ENCODE data around the gene YWHAB.

YWHAB gene

DNA sequence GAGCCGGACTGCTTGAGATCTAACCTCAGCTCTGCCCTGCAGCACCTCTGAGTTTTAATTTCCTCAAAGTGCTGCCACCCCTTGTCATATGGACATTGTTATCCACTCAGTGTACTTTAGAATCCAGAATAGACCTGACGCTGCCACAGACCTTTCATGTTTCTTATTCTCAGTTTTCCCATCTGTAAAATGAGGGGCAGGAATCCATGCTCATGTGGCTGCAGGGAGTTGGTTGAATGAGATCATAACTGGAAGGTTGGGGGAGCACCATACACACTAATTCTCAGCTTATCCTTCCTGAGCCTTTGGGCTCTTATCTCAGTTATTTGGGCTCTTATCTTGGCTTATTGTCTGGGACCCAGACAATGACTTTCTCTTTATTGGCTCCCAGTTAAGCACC, 26.7 kb downstream of the YWHAB start:
- H3K4me1 ChIP-seq (ENCODE audit: low read length): peaks cover 19% of the 10 kb centered on the region
- no peak overlapping the region for H3K4me3 ChIP-seq (ENCODE audit: low read length)
- no peaks in the 10 kb centered on the region for H3K9me3 ChIP-seq (replicated peaks; ENCODE audit: insufficient read depth, low read length)
- H3K4me2 ChIP-seq (ENCODE audit: low read depth, low read length): no peak overlapping the region
- DNase-seq: no peak
- no peaks in the 10 kb centered on the region for H3K36me3 ChIP-seq (replicated peaks; ENCODE audit: insufficient read depth, low read length)
- no peaks in the 10 kb centered on the region for H3K27me3 ChIP-seq (replicated peaks; ENCODE audit: insufficient read depth, low read length)
- TF ChIP-seq, protein P1, sequence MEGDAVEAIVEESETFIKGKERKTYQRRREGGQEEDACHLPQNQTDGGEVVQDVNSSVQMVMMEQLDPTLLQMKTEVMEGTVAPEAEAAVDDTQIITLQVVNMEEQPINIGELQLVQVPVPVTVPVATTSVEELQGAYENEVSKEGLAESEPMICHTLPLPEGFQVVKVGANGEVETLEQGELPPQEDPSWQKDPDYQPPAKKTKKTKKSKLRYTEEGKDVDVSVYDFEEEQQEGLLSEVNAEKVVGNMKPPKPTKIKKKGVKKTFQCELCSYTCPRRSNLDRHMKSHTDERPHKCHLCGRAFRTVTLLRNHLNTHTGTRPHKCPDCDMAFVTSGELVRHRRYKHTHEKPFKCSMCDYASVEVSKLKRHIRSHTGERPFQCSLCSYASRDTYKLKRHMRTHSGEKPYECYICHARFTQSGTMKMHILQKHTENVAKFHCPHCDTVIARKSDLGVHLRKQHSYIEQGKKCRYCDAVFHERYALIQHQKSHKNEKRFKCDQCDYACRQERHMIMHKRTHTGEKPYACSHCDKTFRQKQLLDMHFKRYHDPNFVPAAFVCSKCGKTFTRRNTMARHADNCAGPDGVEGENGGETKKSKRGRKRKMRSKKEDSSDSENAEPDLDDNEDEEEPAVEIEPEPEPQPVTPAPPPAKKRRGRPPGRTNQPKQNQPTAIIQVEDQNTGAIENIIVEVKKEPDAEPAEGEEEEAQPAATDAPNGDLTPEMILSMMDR (IDR thresholded peaks at IDR 0.05; ENCODE audit: low read length): no peak
- TF ChIP-seq EZH2 (optimal IDR thresholded peaks at IDR 0.05; ENCODE audit: low read depth, low read length) (no peak), EZH2phosphoT487 (IDR thresholded peaks at IDR 0.05; ENCODE audit: low read length) (no peak)
- peaks cover 12% of the 10 kb centered on the region; the same call in 1 of the 2 replicates for H3F3A ChIP-seq (ENCODE audit: insufficient read depth, low read length)
- no peak overlapping the region for H3K27ac ChIP-seq (ENCODE audit: low read length)
- H3K79me2 ChIP-seq (ENCODE audit: low read length): peaks cover 8% of the 10 kb centered on the region
- H3K9ac ChIP-seq (ENCODE audit: low read length): no peak overlapping the region
- H4K20me1 ChIP-seq (ENCODE audit: insufficient read depth, low read length): no peaks in the 10 kb centered on the region
- H3K9me2 ChIP-seq (replicated peaks; ENCODE audit: insufficient read depth, low read length): no peaks in the 10 kb centered on the region
- H2AFZ ChIP-seq (ENCODE audit: low read length): no peak overlapping the region

DNA sequence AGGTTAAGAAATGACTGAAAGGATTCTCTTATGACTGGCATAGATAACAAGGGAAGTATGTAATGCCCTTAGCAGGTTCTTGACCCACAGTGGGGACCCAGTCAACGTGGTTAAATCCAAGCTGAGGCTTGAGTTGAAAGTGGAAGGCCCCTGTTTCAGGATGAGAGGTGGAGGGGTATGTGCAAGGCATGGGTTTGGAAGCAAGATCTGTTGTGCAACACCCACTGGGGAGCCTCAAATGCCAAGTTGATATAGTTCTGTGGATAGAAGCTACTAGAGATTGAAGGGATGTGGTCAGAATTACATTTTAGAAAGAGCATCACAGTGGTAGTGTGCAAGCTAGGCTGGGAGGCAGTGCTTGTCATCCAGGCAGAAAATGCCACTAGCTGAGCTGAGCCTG, 29.4 kb downstream of the YWHAB start:
- Histone ChIP-seq H3K4me2 (ENCODE audit: low read depth, low read length) (no peak overlapping the region), H3K4me3 (ENCODE audit: low read length) (no peak overlapping the region), H3K9me3 (replicated peaks; ENCODE audit: insufficient read depth, low read length) (no peaks in the 10 kb centered on the region), H4K20me1 (ENCODE audit: insufficient read depth, low read length) (no peaks in the 10 kb centered on the region), H2AFZ (ENCODE audit: low read length) (no peak overlapping the region), H3K27ac (ENCODE audit: low read length) (no peak overlapping the region), H3K27me3 (replicated peaks; ENCODE audit: insufficient read depth, low read length) (no peaks in the 10 kb centered on the region), H3K9me2 (replicated peaks; ENCODE audit: insufficient read depth, low read length) (no peaks in the 10 kb centered on the region), H3K9ac (ENCODE audit: low read length) (no peak overlapping the region), H3K79me2 (ENCODE audit: low read length) (peaks cover 8% of the 10 kb centered on the region), H3K36me3 (replicated peaks; ENCODE audit: insufficient read depth, low read length) (no peaks in the 10 kb centered on the region), H3K4me1 (ENCODE audit: low read length) (peaks cover 9% of the 10 kb centered on the region), H3F3A (ENCODE audit: insufficient read depth, low read length) (peaks cover 6% of the 10 kb centered on the region; the same call in 1 of the 2 replicates)
- DNase-seq: no peak
- TF ChIP-seq EZH2 (optimal IDR thresholded peaks at IDR 0.05; ENCODE audit: low read depth, low read length) (no peak), EZH2phosphoT487 (IDR thresholded peaks at IDR 0.05; ENCODE audit: low read length) (no peak)
- TF ChIP-seq, protein P1 (IDR thresholded peaks at IDR 0.05; ENCODE audit: low read length): no peak

DNA sequence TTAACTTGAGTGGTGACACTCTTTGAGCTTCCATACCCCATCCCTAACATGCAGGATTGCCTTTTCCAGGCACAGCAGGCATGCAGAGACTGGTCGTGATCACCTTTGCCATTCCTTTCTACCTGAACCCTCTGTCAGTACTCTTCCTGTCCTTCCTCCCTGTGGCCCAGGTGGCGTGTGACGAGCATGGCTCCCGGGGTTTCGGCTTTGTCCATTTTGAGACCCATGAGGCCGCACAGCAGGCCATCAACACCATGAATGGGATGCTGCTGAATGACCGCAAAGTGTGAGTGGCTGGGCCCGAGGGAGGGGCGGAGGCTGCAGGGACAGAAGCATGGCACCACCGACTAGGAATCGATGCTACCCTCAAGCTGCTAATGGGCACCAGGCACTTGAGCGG, 31.1 kb downstream of the YWHAB start:
- Histone ChIP-seq H3K36me3 (replicated peaks; ENCODE audit: insufficient read depth, low read length) (no peaks in the 10 kb centered on the region), H3K9ac (ENCODE audit: low read length) (no peak overlapping the region), H2AFZ (ENCODE audit: low read length) (no peak overlapping the region), H3K9me3 (replicated peaks; ENCODE audit: insufficient read depth, low read length) (no peaks in the 10 kb centered on the region), H3K4me3 (ENCODE audit: low read length) (no peak overlapping the region), H3F3A (ENCODE audit: insufficient read depth, low read length) (no peaks in the 10 kb centered on the region), H3K79me2 (ENCODE audit: low read length) (no peaks in the 10 kb centered on the region), H3K27ac (ENCODE audit: low read length) (no peak overlapping the region), H3K27me3 (replicated peaks; ENCODE audit: insufficient read depth, low read length) (no peaks in the 10 kb centered on the region), H3K4me1 (ENCODE audit: low read length) (peaks cover 6% of the 10 kb centered on the region; the same call in 1 of the 2 replicates), H3K9me2 (replicated peaks; ENCODE audit: insufficient read depth, low read length) (no peaks in the 10 kb centered on the region), H4K20me1 (ENCODE audit: insufficient read depth, low read length) (no peaks in the 10 kb centered on the region), H3K4me2 (ENCODE audit: low read depth, low read length) (no peak overlapping the region)
- TF ChIP-seq, protein P1 (IDR thresholded peaks at IDR 0.05; ENCODE audit: low read length): no peak
- TF ChIP-seq EZH2 (optimal IDR thresholded peaks at IDR 0.05; ENCODE audit: low read depth, low read length) (no peak), EZH2phosphoT487 (IDR thresholded peaks at IDR 0.05; ENCODE audit: low read length) (no peak)
- no peak for DNase-seq

All from MM.1S (cell line).